ENCODE measurements around the gene SERPINC1. TPM values are rescaled to one million over a fixed set of nuclear protein-coding genes. Genes with fewer than 3 reads are reported as not detected.

Gene SERPINC1
- total and polyA plus RNA-seq, 9 of the 15 experiments (the other 6 are each of a cell fraction or from before 2014, with no cell fraction given): 0.07 to 1.2 (median 0.50) TPM

GRCh38 chr1:173870252-173871075 lies 46.7 kb downstream of the SERPINC1 start (continued):
- TF ChIP-seq MED1 (CRISPR knock-in tag; IDR thresholded peaks at IDR 0.05; ENCODE audit: borderline replicate concordance): no peak
- no peak; the same call in 1 of the 2 replicates for TF ChIP-seq MYBL2 (IDR thresholded peaks at IDR 0.05; ENCODE audit: low read depth)
- no peak for TF ChIP-seq MYBL2 (CRISPR knock-in tag; IDR thresholded peaks at IDR 0.05; ENCODE audit: borderline replicate concordance)
- no peak for TF ChIP-seq DIDO1 (tag; IDR thresholded peaks at IDR 0.05; ENCODE audit: low read depth)
- TF ChIP-seq, protein P1, sequence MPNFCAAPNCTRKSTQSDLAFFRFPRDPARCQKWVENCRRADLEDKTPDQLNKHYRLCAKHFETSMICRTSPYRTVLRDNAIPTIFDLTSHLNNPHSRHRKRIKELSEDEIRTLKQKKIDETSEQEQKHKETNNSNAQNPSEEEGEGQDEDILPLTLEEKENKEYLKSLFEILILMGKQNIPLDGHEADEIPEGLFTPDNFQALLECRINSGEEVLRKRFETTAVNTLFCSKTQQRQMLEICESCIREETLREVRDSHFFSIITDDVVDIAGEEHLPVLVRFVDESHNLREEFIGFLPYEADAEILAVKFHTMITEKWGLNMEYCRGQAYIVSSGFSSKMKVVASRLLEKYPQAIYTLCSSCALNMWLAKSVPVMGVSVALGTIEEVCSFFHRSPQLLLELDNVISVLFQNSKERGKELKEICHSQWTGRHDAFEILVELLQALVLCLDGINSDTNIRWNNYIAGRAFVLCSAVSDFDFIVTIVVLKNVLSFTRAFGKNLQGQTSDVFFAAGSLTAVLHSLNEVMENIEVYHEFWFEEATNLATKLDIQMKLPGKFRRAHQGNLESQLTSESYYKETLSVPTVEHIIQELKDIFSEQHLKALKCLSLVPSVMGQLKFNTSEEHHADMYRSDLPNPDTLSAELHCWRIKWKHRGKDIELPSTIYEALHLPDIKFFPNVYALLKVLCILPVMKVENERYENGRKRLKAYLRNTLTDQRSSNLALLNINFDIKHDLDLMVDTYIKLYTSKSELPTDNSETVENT (CRISPR knock-in tag; IDR thresholded peaks at IDR 0.05): no peak
- TF ChIP-seq SREBF2 (CRISPR knock-in tag; IDR thresholded peaks at IDR 0.05): no peak
- TF ChIP-seq ZNF224 (CRISPR knock-in tag; IDR thresholded peaks at IDR 0.05): no peak
- peak; percentile 37; the same call in 1 of the 2 replicates for TF ChIP-seq RAD51 (IDR thresholded peaks at IDR 0.05; ENCODE audit: borderline replicate concordance, low read depth)
- TF ChIP-seq ASH1L (IDR thresholded peaks at IDR 0.05; ENCODE audit: borderline replicate concordance, low read depth, partially characterized antibody): no peak
- no peak for TF ChIP-seq PRPF4 (IDR thresholded peaks at IDR 0.05; ENCODE audit: insufficient read depth, low read depth, low read length, poor library complexity, severe bottlenecking)
- TF ChIP-seq SMARCE1 (IDR thresholded peaks at IDR 0.05): 0 out of 2 replicates have a peak, but pooled peaks have one; percentile 14
- no peak for TF ChIP-seq TCFL5 (CRISPR knock-in tag; conservative IDR thresholded peaks at IDR 0.05)
- TF ChIP-seq MTF1 (CRISPR knock-in tag; IDR thresholded peaks at IDR 0.05; ENCODE audit: borderline replicate concordance): no peak
- peak; percentile 53 for TF ChIP-seq EP400 (IDR thresholded peaks at IDR 0.05)
- TF ChIP-seq TCF7L2 (IDR thresholded peaks at IDR 0.05; ENCODE audit: low read depth, low read length): no peak
- peak; percentile 97 for TF ChIP-seq ZNF316 (IDR thresholded peaks at IDR 0.05)
- TF ChIP-seq ZBTB12 (CRISPR knock-in tag; IDR thresholded peaks at IDR 0.05): no peak
- TF ChIP-seq FOXP4 (CRISPR knock-in tag; IDR thresholded peaks at IDR 0.05; ENCODE audit: borderline replicate concordance): no peak
- TF ChIP-seq ZNF766 (CRISPR knock-in tag; conservative IDR thresholded peaks at IDR 0.05): no peak
- TF ChIP-seq JUND (IDR thresholded peaks at IDR 0.05; ENCODE audit: borderline replicate concordance, low read depth, low read length): peak; percentile 9; the same call in 1 of the 2 replicates
- TF ChIP-seq JUND (tag; IDR thresholded peaks at IDR 0.05; ENCODE audit: borderline replicate concordance, low read depth, low read length): peak; percentile 7; the same call in 1 of the 3 replicates
- no peak for TF ChIP-seq BRCA1 (IDR thresholded peaks at IDR 0.05)
- no peak for TF ChIP-seq BRCA1 (CRISPR knock-in tag; IDR thresholded peaks at IDR 0.05)
- TF ChIP-seq ZBTB8A (IDR thresholded peaks at IDR 0.05; ENCODE audit: partially characterized antibody): no peak

Data from K562 (cell line).